K562 (cell line): ENCODE measurements around the gene CBX4. TPM values are rescaled to one million over a fixed set of nuclear protein-coding genes. Genes with fewer than 3 reads are reported as not detected.
A peak's percentile ranks its signal among the peaks of the same experiment; 100 is the strongest.

ENCODE experiments used
- COPS2 ChIP-seq: fragments of 450-650 bp; conservative IDR thresholded peaks from 2 replicates; pipeline ENCODE4 v1.6.1; 2016; ENCODE audit warnings: mild to moderate bottlenecking, moderate library complexity
- CREB1 ChIP-seq, 2 experiments: sonication (generic) in 1 of 2; formaldehyde crosslinking in 1 of 2; IDR thresholded peaks; 2 replicates each; pipeline versions ENCODE4 v1.6.1 to v1.8.0; 2012 to 2022; ENCODE audit warnings: inconsistent platforms in 1 of 2, mild to moderate bottlenecking in 1 of 2, missing genetic modification reagents in 1 of 2, moderate library complexity in 1 of 2
- E2F5 ChIP-seq: sonication (generic); formaldehyde crosslinking; IDR thresholded peaks from 2 replicates; pipeline ENCODE4 v1.8.0; 2022; ENCODE audit warnings: mild to moderate bottlenecking, missing genetic modification reagents
- ELF2 ChIP-seq: fragments of 250-450 bp; sonication (Bioruptor Pico); IDR thresholded peaks from 2 replicates; pipeline ENCODE4 v1.5.0; 2021; ENCODE audit warnings: mild to moderate bottlenecking
- EWSR1 ChIP-seq: fragments of 450-650 bp; IDR thresholded peaks from 2 replicates; pipeline ENCODE4 v1.6.1; 2018; ENCODE audit warnings: borderline replicate concordance, mild to moderate bottlenecking, low read depth, moderate library complexity; ENCODE audit not compliant: partially characterized antibody
- FOSL1 ChIP-seq: fragments of 200-800 bp; sonication (Bioruptor generic); conservative IDR thresholded peaks from 2 replicates; pipeline ENCODE4 v1.6.1; 2016; ENCODE audit warnings: missing genetic modification characterization, missing compliant biosample characterization
- FOXA1 ChIP-seq: fragments of 450-650 bp; IDR thresholded peaks from 2 replicates; pipeline ENCODE4 v1.6.1; 2016; ENCODE audit warnings: mild to moderate bottlenecking, borderline replicate concordance
- GTF2F1 ChIP-seq: IDR thresholded peaks from 2 replicates; pipeline ENCODE4 v1.6.1; 2011; ENCODE audit warnings: low read depth, low read length, improper control_type of control experiment
- HMGXB4 ChIP-seq: sonication (generic); formaldehyde crosslinking; IDR thresholded peaks from 2 replicates; pipeline ENCODE4 v1.8.1; 2023; ENCODE audit warnings: mild to moderate bottlenecking, missing genetic modification reagents
- NFIX ChIP-seq: fragments of 250-450 bp; sonication (Bioruptor Pico); IDR thresholded peaks from 2 replicates; pipeline ENCODE4 v1.4.0; 2020; ENCODE audit warnings: low read depth, mild to moderate bottlenecking, moderate library complexity
- PPARD ChIP-seq: fragments of 250-450 bp; sonication (Bioruptor Pico); IDR thresholded peaks from 2 replicates; pipeline ENCODE4 v1.8.0; 2022; ENCODE audit warnings: inconsistent platforms, mild to moderate bottlenecking, moderate library complexity
- PTRF ChIP-seq: fragments of 450-650 bp; IDR thresholded peaks from 2 replicates; pipeline ENCODE4 v1.6.1; 2016; ENCODE audit warnings: mild to moderate bottlenecking, missing genetic modification characterization, missing compliant biosample characterization
- RBM17 ChIP-seq: fragments of 200-400 bp; formaldehyde crosslinking; IDR thresholded peaks from 2 replicates; pipeline ENCODE4 v1.6.1; 2017; ENCODE audit warnings: low read depth, mild to moderate bottlenecking, low read length, borderline replicate concordance
- RFX1 ChIP-seq: fragments of 450-650 bp; IDR thresholded peaks from 2 replicates; pipeline ENCODE4 v1.6.1; 2016; ENCODE audit warnings: mild to moderate bottlenecking, moderate library complexity
- SRSF3 ChIP-seq: fragments of 200-400 bp; formaldehyde crosslinking; IDR thresholded peaks from 2 replicates; pipeline ENCODE4 v1.6.1; 2016; ENCODE audit warnings: mild to moderate bottlenecking, low read length, moderate library complexity; ENCODE audit not compliant: insufficient read depth
- ZBTB9 ChIP-seq: fragments of 450-650 bp; formaldehyde crosslinking; IDR thresholded peaks from 2 replicates; pipeline ENCODE4 v1.4.0; 2020; ENCODE audit warnings: mild to moderate bottlenecking, moderate library complexity
- ZC3H11A ChIP-seq: IDR thresholded peaks from 2 replicates; pipeline ENCODE4 v1.6.1; 2012; ENCODE audit warnings: low read depth, low read length, improper control_type of control experiment
- ZKSCAN1 ChIP-seq: fragments of 150-350 bp; IDR thresholded peaks from 2 replicates; pipeline ENCODE4 v1.6.1; 2016; ENCODE audit warnings: low read depth, low read length
- ZNF41 ChIP-seq: fragments of 250-450 bp; sonication (Bioruptor Pico); conservative IDR thresholded peaks from 2 replicates; pipeline ENCODE4 v1.4.0; 2020; ENCODE audit warnings: mild to moderate bottlenecking
- ZNF583 ChIP-seq: fragments of 250-450 bp; sonication (Bioruptor Pico); IDR thresholded peaks from 2 replicates; pipeline ENCODE4 v1.4.0; 2020
- polyA plus RNA-seq, 8 experiments: library from polyadenylated mRNA; depleted of rRNA in 4 of 8; stranded (reverse) in 5 of 8; unstranded in 3 of 8; fragments of >200 nt; fragmentation: Nextera tagmentation in 2 of 8; fragmentation: Illumina TruSeq in 1 of 8; extraction: Ambion mirVana in 2 of 8; extraction: Trizol in 1 of 8; gene quantifications; 2 replicates each; pipeline versions ENCODE4 v1.2.1 to v1.2.3, GENCODE V29; 2011 to 2014; ENCODE audit warnings: inconsistent platforms in 1 of 8, missing spikeins in 1 of 8
- total RNA-seq, 7 experiments: library from RNA; depleted of rRNA in 6 of 7; stranded (reverse); fragments of >200 nt in 6 of 7; fragmentation: Illumina TruSeq in 2 of 7; extraction: Trizol in 2 of 7; gene quantifications; 2 replicates each; pipeline versions ENCODE4 v1.2.1 to v1.2.3, GENCODE V29; 2011 to 2021; ENCODE audit warnings: low replicate concordance in 1 of 7

Gene CBX4
- total and polyA plus RNA-seq, 9 of the 15 experiments (the other 6 are each of a cell fraction or from before 2014, with no cell fraction given), result 0.98 to 50.5 (median 10.0) TPM

- TF ChIP-seq ZBTB9 (CRISPR knock-in tag) (peak; percentile 77), COPS2 (no peak), NFIX (no peak), RFX1 (no peak), FOXA1 (no peak), SRSF3 (no peak), RBM17 (no peak), EWSR1 (no peak), PTRF (tag) (no peak; the same call in 1 of the 2 replicates), ZNF41 (CRISPR knock-in tag) (no peak), FOSL1 (tag) (no peak), CREB1 (IDR thresholded peaks at IDR 0.05) (no peak), CREB1 (CRISPR knock-in tag; IDR thresholded peaks at IDR 0.05) (no peak), PPARD (CRISPR knock-in tag) (no peak), ELF2 (CRISPR knock-in tag) (no peak), GTF2F1 (no peak), ZC3H11A (no peak), ZNF583 (CRISPR knock-in tag) (no peak; the same call in 1 of the 2 replicates), HMGXB4 (CRISPR knock-in tag) (no peak), ZKSCAN1 (no peak), E2F5 (CRISPR knock-in tag) (no peak)
These were observed 7.7 kb downstream of the CBX4 start (continued) for GRCh38 chr17:79831265-79832217.
